Measurements from ENCODE around the gene NRF1. TPM values are rescaled to one million over a fixed set of nuclear protein-coding genes. Genes with fewer than 3 reads are reported as not detected.

Gene NRF1
- total RNA-seq, 1 donor, result 14.0 TPM

DNA sequence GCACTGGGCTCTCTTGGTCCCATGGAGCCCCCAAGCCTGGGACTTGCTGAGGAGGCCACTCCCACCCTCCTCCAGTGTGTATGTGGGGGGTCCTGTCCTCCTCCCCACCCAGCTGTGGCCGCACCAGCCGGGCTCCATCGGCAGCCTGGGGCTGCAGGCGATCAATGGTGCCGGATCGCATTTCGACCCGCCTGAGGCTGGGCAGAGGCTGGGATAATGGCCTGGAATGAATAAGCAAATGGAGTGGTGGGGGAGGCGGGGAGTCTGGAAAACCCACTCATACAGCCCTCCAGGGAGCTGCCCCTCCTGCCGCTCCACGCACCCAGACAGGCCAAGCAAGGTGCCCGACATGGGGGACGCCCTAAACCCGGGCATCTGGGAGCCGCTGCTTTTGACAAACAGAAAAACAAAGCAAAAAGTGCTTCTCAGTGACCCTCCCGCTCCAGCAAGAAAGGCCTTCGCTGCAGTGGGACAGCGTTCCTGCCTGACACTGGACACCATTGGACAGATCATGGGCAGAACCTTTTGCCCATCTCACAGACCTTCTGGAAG lies 160.5 kb downstream of the NRF1 start:
- no peak overlapping the region for H3K4me3 ChIP-seq (ENCODE audit: low read depth, low read length)
- TF ChIP-seq, protein P1, sequence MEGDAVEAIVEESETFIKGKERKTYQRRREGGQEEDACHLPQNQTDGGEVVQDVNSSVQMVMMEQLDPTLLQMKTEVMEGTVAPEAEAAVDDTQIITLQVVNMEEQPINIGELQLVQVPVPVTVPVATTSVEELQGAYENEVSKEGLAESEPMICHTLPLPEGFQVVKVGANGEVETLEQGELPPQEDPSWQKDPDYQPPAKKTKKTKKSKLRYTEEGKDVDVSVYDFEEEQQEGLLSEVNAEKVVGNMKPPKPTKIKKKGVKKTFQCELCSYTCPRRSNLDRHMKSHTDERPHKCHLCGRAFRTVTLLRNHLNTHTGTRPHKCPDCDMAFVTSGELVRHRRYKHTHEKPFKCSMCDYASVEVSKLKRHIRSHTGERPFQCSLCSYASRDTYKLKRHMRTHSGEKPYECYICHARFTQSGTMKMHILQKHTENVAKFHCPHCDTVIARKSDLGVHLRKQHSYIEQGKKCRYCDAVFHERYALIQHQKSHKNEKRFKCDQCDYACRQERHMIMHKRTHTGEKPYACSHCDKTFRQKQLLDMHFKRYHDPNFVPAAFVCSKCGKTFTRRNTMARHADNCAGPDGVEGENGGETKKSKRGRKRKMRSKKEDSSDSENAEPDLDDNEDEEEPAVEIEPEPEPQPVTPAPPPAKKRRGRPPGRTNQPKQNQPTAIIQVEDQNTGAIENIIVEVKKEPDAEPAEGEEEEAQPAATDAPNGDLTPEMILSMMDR (IDR thresholded peaks at IDR 0.05; ENCODE audit: insufficient read depth, low read length), result no peak
- DNase-seq (ENCODE audit: low read depth), result no peak

DNA sequence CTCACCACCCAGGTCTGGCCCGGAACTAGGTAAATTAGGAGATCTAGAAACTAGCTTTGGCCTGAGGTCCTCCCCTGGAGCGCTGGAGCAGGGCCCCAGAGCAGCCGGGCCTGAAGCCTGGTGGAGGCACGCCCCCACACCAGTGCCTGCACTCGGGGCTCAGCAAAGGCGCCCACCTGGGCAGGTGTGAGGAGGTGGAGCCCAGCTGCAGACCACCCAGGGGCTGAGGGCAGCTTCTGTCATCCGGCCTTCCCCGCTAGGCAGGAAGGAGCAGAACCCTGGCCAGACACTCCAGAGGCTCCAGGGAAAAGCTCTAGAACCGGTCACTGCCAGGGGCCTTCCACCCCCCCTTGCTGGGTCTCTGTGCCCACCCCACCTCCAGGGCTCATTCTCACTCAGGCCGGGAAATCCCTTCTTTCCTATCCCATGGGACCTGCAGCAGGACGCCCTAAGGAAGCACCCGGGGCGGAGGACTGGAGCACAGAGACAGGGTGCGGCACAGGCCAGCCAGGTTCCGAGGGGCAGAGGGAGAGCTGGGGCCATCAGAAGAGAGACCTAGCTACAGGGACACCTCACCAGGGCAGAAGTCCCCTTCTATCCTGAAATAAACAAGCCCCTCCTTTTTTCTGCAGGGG lies 161.2 kb downstream of the NRF1 start:
- TF ChIP-seq, protein P1 (IDR thresholded peaks at IDR 0.05; ENCODE audit: insufficient read depth, low read length), result no peak
- H3K4me3 ChIP-seq (ENCODE audit: low read depth, low read length), result no peak overlapping the region
- DNase-seq (ENCODE audit: low read depth), result no peak

DNA sequence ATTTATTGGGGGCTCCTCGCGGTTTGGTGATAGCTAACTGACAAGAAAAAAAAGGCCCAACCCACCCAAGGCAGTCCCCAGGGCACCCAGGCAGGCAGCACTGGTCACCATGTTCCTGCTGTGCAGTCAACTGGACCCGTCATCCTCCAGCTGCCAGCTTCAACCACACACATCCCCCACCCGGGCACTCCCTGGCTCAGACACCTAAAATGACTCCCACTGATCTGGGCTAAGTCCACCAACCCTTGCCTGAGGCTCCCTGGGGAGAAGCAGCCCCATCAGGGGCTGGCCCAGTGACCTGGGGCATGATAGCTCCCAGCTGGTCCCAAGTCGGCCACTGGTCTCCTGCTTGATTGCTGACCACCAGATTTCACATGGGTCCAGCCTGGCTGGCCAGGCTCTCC lies 161.8 kb downstream of the NRF1 start:
- DNase-seq (ENCODE audit: low read depth), result no peak
- TF ChIP-seq, protein P1 (IDR thresholded peaks at IDR 0.05; ENCODE audit: insufficient read depth, low read length), result no peak
- no peak overlapping the region for H3K4me3 ChIP-seq (ENCODE audit: low read depth, low read length)

DNA sequence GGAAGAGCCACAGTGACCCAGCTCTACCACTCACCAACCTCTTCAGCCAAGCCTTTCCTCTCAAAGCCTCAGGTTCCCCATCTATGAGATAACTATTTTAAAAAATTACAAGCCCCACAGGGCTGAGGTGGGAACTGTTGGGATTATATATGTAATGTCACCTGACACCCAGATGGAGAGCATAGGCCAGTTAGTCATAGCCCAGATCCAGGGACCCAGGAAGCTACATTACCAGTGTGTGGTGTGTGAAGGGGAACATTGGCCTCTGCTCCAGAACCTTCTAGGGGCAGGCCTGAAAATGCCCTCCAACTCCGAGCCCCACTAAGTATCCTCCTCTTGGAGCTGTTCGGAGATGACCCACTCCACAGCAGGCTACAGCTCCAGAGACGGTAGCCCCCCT lies 162.4 kb downstream of the NRF1 start:
- no peak for DNase-seq (ENCODE audit: low read depth)
- TF ChIP-seq, protein P1 (IDR thresholded peaks at IDR 0.05; ENCODE audit: insufficient read depth, low read length), result no peak
- no peak overlapping the region for H3K4me3 ChIP-seq (ENCODE audit: low read depth, low read length)

DNA sequence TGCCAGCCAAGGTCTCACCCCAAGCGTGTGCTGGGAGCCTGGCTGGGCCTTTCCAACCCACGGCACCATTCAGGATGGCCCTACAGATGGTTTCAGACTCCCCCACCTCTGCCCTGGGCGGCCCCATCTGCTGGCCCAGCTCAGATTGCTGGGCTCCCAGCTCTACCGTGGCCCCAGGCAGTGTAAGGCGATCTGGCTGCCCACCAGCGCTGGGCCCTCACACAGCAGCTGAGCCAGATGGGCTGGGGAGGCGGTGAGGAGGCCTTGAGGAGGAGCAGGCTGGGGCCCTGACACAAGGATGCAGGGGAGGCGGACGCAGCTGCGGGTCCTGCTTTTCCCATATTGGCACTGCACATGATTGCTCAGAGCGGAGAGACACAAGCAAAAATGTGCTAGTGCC lies 162.8 kb downstream of the NRF1 start:
- TF ChIP-seq, protein P1 (IDR thresholded peaks at IDR 0.05; ENCODE audit: insufficient read depth, low read length), result no peak
- no peak overlapping the region for H3K4me3 ChIP-seq (ENCODE audit: low read depth, low read length)
- no peak for DNase-seq (ENCODE audit: low read depth)

DNA sequence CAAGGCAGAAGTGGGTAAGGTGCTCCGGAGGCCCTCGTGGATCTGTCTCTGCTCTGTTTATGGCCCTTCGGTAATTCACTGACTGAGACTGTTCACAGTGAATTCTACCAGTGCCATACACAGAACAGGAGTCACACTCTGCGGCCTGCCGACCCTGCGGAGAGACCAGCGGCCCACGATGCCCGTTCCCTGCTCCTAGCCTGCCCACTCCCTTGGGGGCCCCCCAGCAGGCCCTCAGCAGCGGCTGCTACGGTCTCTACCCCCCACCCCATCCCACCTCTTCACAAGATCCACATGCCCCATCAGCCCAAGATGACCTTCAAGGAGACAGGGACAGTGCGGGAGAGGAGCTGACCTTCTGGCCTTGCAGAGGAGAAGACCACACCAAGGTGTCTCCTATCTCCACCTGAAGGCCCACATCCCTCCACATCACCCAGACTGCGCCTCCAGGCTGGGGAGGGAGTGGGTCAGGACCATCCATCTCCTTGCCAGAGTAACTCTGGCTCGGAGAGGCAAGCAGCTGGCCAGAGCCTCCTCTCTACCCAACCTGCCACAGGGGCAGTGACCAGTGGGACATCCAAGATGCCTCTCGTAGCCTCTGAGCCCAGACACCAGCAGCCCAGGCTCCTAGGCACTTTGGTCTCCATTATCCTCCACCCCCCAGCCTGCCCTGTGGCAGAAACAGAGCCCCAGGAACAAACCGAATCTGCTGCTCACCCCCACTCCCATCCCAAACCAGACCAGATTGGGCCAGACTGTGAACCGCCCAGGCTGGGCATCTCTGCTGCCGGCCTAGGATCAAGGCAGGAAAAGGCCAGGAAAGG lies 163.6 kb downstream of the NRF1 start:
- TF ChIP-seq, protein P1 (IDR thresholded peaks at IDR 0.05; ENCODE audit: insufficient read depth, low read length), result no peak
- no peak for DNase-seq (ENCODE audit: low read depth)
- H3K4me3 ChIP-seq (ENCODE audit: low read depth, low read length), result no peak overlapping the region
